HEK293 (cell line): ENCODE measurements around the gene TMEM86A.
"Not testable (repeated sequence)": the region's sequence is repeated elsewhere in the genome, so short reads cannot be mapped to it uniquely, and the experiment has no call there.

ENCODE experiments used
- CTCF ChIP-seq: fragments of 450-650 bp; formaldehyde crosslinking; IDR thresholded peaks from 2 replicates; pipeline ENCODE4 v1.5.1; 2016; ENCODE audit warnings: missing biosample characterization, missing genetic modification characterization
- ELK4 ChIP-seq: IDR thresholded peaks from 2 replicates; pipeline ENCODE4 v1.6.1; 2011; ENCODE audit warnings: mild to moderate bottlenecking, low read depth, low read length, borderline replicate concordance
- SALL2 ChIP-seq: fragments of 450-650 bp; formaldehyde crosslinking; IDR thresholded peaks from 2 replicates; pipeline ENCODE4 v1.5.0; 2017; ENCODE audit warnings: missing biosample characterization, mild to moderate bottlenecking, missing genetic modification characterization, borderline replicate concordance
- ZFP37 ChIP-seq: fragments of 450-650 bp; formaldehyde crosslinking; IDR thresholded peaks from 2 replicates; pipeline ENCODE4 v1.5.1; 2016; ENCODE audit warnings: missing biosample characterization, missing genetic modification characterization
- ZNF19 ChIP-seq: fragments of 450-650 bp; formaldehyde crosslinking; IDR thresholded peaks from 2 replicates; pipeline ENCODE4; 2016; ENCODE audit warnings: missing biosample characterization, missing genetic modification characterization, low read depth
- ZNF202 ChIP-seq: fragments of 450-650 bp; formaldehyde crosslinking; IDR thresholded peaks from 2 replicates; pipeline ENCODE4 v1.5.1; 2016; ENCODE audit warnings: missing biosample characterization, missing genetic modification characterization, borderline replicate concordance
- ZNF391 ChIP-seq: fragments of 450-650 bp; formaldehyde crosslinking; IDR thresholded peaks from 2 replicates; pipeline ENCODE4 v1.5.1; 2016; ENCODE audit warnings: low read depth, missing biosample characterization, missing genetic modification characterization, borderline replicate concordance
- ZNF433 ChIP-seq: fragments of 450-650 bp; formaldehyde crosslinking; IDR thresholded peaks from 2 replicates; pipeline ENCODE4 v1.5.1; 2016; ENCODE audit warnings: missing biosample characterization, missing genetic modification characterization, low read depth

GRCh38 chr11:18665353-18665872 lies 33.2 kb upstream of the TMEM86A start:
- not testable (repeated sequence) for TF ChIP-seq ZNF202 (tag by site-specific recombination); ZFP37 (tag by site-specific recombination); ZNF433 (tag by site-specific recombination); CTCF; ZNF391 (tag by site-specific recombination); SALL2 (tag by site-specific recombination); ELK4; ZNF19 (tag by site-specific recombination)
